Activated T-cell treated with anti-CD3 and anti-CD28 coated beads, Interleukin-2, amount 50 U/mL, for 48 hours (primary cell): Measurements from ENCODE around the gene TBC1D22A.

Experiments used
- DNase-seq, 2 experiments: peaks; one replicate each; pipeline ENCODE4 v3.0.0-alpha.2; 2020

The TBC1D22A gene

GRCh38 chr22:47065756-47066615, 303.5 kb downstream of the TBC1D22A start:
- DNase-seq, result no peak

- DNase-seq, result no peak
Observed at GRCh38 chr22:47066616-47066905, 304.1 kb downstream of the TBC1D22A start.

- DNase-seq, result no peak
Observed at GRCh38 chr22:47067321-47067890, 305.0 kb downstream of the TBC1D22A start.

- DNase-seq, result no peak
Observed at GRCh38 chr22:47067911-47068625, 305.6 kb downstream of the TBC1D22A start.

- no peak for DNase-seq
Observed at GRCh38 chr22:47068626-47068996, 306.2 kb downstream of the TBC1D22A start.

- DNase-seq, result no peak
Observed at GRCh38 chr22:47069270-47069669, 306.8 kb downstream of the TBC1D22A start.

GRCh38 chr22:47071078-47071806, 308.8 kb downstream of the TBC1D22A start:
- DNase-seq, result no peak

GRCh38 chr22:47071807-47072641, 309.6 kb downstream of the TBC1D22A start:
- no peak for DNase-seq

- DNase-seq, result no peak
Observed at GRCh38 chr22:47072642-47072967, 310.2 kb downstream of the TBC1D22A start.

- no peak for DNase-seq
Observed at GRCh38 chr22:47073075-47073474, 310.6 kb downstream of the TBC1D22A start.

GRCh38 chr22:47074105-47074504, 311.7 kb downstream of the TBC1D22A start:
- DNase-seq, result no peak

- DNase-seq, result no peak
Observed at GRCh38 chr22:47075568-47075967, 313.1 kb downstream of the TBC1D22A start.

GRCh38 chr22:47076758-47077157, 314.3 kb downstream of the TBC1D22A start:
- DNase-seq, result no peak

GRCh38 chr22:47080100-47080499, 317.6 kb downstream of the TBC1D22A start:
- DNase-seq, result no peak

GRCh38 chr22:47082505-47082904, 320.1 kb downstream of the TBC1D22A start:
- no peak for DNase-seq

- DNase-seq, result no peak
Observed at GRCh38 chr22:47083379-47083986, 321.0 kb downstream of the TBC1D22A start.

- no peak for DNase-seq
Observed at GRCh38 chr22:47084226-47084625, 321.8 kb downstream of the TBC1D22A start.

GRCh38 chr22:47086596-47087248, 324.3 kb downstream of the TBC1D22A start:
- no peak for DNase-seq

GRCh38 chr22:47088480-47089158, 326.2 kb downstream of the TBC1D22A start:
- DNase-seq, result no peak

- no peak for DNase-seq
Observed at GRCh38 chr22:47089374-47089773, 326.9 kb downstream of the TBC1D22A start.
